ENCODE results near the gene LRRC71.

LRRC71 gene

DNA sequence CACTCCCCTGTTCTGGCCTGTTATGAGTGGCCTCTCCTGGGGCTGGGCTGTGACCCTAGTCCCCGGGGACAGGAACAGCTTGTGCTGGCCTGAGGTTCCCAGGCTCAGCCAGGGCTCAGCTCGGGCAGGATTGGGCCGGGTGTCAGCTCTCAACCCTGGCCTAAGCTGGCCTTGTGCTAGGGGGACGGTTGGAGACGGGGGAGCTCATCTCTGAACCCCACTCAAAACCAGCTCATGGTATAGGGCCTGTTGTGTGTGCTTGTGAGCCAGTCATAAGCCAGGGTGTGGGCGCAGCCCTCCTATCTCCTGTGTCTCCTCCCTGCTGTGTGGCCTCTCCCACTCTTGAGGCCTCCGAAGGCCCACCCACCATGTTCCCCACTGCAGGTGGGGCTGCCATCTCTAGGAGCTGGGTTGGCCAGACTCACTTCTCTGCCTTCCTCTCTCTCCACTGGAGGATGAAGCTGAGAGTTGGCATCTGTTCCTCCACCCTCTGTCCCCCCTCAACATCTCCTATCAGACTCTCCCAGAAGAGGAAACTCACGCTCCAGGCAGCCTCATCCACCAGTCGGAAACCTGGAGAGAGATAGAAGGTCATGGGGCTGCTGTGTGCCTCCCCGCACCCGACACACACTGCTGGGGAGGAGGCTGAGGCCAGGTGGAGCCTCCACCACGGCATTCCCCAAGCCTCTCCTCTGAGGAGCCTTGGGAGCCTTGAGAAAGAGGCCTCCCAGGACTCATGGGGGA, 25.5 kb upstream of the LRRC71 start:
- in situ Hi-C loops (cut with HindIII; ENCODE audit: low sequenced_read_pairs): no loop called here
- TF ChIP-seq, protein P1, sequence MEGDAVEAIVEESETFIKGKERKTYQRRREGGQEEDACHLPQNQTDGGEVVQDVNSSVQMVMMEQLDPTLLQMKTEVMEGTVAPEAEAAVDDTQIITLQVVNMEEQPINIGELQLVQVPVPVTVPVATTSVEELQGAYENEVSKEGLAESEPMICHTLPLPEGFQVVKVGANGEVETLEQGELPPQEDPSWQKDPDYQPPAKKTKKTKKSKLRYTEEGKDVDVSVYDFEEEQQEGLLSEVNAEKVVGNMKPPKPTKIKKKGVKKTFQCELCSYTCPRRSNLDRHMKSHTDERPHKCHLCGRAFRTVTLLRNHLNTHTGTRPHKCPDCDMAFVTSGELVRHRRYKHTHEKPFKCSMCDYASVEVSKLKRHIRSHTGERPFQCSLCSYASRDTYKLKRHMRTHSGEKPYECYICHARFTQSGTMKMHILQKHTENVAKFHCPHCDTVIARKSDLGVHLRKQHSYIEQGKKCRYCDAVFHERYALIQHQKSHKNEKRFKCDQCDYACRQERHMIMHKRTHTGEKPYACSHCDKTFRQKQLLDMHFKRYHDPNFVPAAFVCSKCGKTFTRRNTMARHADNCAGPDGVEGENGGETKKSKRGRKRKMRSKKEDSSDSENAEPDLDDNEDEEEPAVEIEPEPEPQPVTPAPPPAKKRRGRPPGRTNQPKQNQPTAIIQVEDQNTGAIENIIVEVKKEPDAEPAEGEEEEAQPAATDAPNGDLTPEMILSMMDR (IDR thresholded peaks at IDR 0.05; ENCODE audit: low read depth, low read length): no peak
- H3K4me3 ChIP-seq (ENCODE audit: low read depth, low read length): peak overlapping the region; percentile 50
- DNase-seq (ENCODE audit: low read depth, low spot score): no peak

DNA sequence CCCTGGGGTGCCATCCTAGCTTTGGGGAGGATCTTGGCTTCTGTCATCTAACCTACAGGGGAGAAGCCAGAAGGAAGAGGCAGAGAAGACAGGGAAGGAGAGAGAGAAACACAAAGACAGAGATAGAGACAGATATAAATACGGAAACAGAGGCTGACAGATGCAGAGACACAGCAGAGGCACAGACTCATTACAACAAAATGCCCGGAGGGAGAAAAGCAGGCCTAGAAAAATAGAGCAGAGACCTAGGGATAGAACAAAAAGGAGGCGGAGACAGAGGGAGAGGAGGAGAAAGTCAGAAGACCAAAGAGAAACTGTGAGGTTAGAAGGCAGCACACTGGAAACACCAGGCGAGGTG, 25.0 kb upstream of the LRRC71 start:
- no peak overlapping the region for H3K4me3 ChIP-seq (ENCODE audit: low read depth, low read length)
- TF ChIP-seq, protein P1 (IDR thresholded peaks at IDR 0.05; ENCODE audit: low read depth, low read length): no peak
- no peak for DNase-seq (ENCODE audit: low read depth, low spot score)
- in situ Hi-C loops (cut with HindIII; ENCODE audit: low sequenced_read_pairs): no loop called here

DNA sequence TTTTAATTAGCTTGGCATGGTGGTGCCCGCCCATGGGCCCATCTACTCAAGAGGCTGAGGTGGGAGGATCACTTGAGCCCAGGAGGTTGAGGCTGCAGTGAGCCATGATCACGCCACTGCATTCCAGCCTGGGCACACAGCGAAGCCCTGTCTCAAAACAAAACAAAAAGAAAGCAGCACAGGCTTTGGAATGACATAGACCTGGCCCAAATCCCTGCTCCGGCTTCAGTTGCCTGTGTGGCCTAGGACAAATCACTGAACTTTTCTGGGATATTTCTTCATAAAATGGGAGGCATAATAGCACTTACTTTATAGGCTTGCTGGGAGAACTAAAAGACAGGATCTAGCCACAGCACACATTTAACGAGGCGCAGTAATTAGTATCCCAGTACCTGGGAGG, 24.5 kb upstream of the LRRC71 start:
- DNase-seq (ENCODE audit: low read depth, low spot score): no peak
- in situ Hi-C loops (cut with HindIII; ENCODE audit: low sequenced_read_pairs): no loop called here
- H3K4me3 ChIP-seq (ENCODE audit: low read depth, low read length): no peak overlapping the region
- TF ChIP-seq, protein P1 (IDR thresholded peaks at IDR 0.05; ENCODE audit: low read depth, low read length): no peak

DNA sequence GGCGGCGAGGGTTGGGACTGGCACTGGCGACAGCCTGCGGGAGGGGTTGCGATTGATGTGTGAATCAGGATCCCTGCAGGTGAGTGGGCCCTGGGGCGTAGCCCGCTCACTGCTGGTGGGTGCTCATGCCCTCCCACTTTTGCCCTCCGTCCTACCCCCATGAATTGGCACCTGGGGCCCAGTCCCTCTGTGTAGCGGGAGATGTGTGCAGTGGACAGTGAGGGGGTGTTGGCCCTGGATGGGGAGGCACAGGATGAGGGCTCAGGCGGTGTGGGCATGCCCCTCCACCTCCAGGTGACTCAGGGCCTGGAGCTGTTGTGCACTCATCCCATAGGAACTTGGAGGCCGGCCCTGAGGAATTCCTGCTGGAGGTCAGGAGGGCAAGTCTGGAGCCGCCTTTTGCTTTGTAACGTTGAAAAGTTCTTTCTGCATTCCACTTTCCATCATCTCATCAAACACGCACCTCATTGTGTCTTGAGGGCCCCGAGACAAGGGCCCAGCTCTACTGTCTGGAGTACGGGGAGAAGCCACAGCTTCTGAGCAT, 23.9 kb upstream of the LRRC71 start:
- DNase-seq (ENCODE audit: low read depth, low spot score): peak; percentile 85
- H3K4me3 ChIP-seq (ENCODE audit: low read depth, low read length): no peak overlapping the region
- in situ Hi-C loops (cut with HindIII; ENCODE audit: low sequenced_read_pairs): no loop called here
- TF ChIP-seq, protein P1 (IDR thresholded peaks at IDR 0.05; ENCODE audit: low read depth, low read length): no peak

DNA sequence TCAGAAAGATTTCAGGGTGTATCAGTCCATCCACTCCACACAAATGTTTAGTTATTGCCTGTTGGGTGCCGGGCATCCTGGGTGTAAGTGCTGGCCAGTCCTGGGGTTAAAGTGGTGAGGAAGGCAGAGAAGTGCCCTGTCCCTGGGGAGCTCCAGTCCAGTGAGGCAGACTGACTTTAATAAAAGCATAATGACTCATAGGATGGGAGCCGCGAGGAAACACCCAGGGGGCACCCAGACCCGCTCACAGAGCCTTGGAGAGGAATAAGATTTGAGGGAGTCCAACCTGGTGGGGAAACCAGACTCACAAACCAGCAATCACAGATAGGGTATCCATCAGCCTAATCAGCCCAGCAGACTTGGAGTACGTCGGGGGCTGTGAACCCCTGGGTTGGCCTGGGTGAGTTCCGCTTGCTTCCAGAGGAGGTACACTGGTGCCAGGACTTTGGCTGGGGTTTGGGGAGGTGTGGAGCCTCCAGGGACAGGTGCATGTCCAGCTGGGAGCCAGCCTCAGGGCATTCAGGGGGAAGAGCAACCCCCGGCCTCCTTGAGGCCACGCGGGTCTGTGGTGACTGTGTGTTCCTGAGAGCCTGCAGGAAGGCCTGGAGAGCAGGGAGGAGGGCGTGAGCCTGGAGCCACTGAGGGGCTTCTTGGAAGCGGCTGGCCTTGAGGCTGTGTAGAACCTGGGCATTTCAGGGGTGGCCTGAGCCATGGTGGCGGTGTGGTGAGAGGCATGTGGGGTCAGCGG, 23.2 kb upstream of the LRRC71 start:
- in situ Hi-C loops (cut with HindIII; ENCODE audit: low sequenced_read_pairs): no loop called here
- DNase-seq (ENCODE audit: low read depth, low spot score): peak; percentile 74
- no peak overlapping the region for H3K4me3 ChIP-seq (ENCODE audit: low read depth, low read length)
- TF ChIP-seq, protein P1 (IDR thresholded peaks at IDR 0.05; ENCODE audit: low read depth, low read length): no peak

DNA sequence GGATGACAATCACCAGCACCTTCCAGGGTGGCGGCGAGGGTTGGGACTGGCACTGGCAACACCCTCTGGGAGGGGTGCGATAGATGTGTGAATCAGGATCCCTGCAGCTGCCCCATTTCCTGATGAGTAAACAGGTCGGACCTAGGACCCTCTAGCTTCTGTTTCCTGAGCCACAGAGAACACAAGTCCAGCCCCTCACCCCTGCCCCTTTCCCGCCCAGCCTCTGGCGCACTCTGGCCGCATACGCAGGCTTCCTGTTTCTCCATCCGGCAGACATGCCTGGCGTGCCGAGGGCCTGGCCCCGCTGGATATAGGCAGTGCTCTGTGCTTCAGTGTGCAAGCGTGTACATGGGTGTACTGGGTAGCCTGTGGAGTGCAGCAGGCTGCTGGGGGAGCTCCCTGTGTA, 22.3 kb upstream of the LRRC71 start:
- in situ Hi-C loops (cut with HindIII; ENCODE audit: low sequenced_read_pairs): no loop called here
- peak; percentile 71 for DNase-seq (ENCODE audit: low read depth, low spot score)
- H3K4me3 ChIP-seq (ENCODE audit: low read depth, low read length): no peak overlapping the region
- TF ChIP-seq, protein P1 (IDR thresholded peaks at IDR 0.05; ENCODE audit: low read depth, low read length): no peak
